BJ (cell line): ENCODE data around the gene TNPO1. TPM values are rescaled to one million over a fixed set of nuclear protein-coding genes. Genes with fewer than 3 reads are reported as not detected.
"Not testable (repeated sequence)": the region's sequence is repeated elsewhere in the genome, so short reads cannot be mapped to it uniquely, and the experiment has no call there.

Experiments used
- CTCF ChIA-PET: fragments of 350-600 bp; formaldehyde crosslinking; extraction: SDS; loops from one replicate; lab custom pipeline; 2021; ENCODE audit warnings: antibody characterized with exemption, inconsistent platforms; lab: Yijun Ruan, JAX
- POLR2A ChIA-PET: fragments of 300-600 bp; sonication (Branson Sonifier 250); formaldehyde crosslinking; extraction: SDS; loops from one replicate; lab custom pipeline; 2021; ENCODE audit warnings: antibody characterized with exemption; lab: Charles Lee
- DNase-seq: peaks from one replicate; pipeline ENCODE4 v3.0.0-alpha.2; 2011; ENCODE audit warnings: low read depth
- H3K27me3 ChIP-seq: 2 replicates; pipeline ENCODE4 v1.6.0; 2011; ENCODE audit warnings: low read length; ENCODE audit not compliant: control insufficient read depth, insufficient read depth
- H3K36me3 ChIP-seq: 2 replicates; pipeline ENCODE4 v1.5.1; 2011; ENCODE audit warnings: low read length; ENCODE audit not compliant: control insufficient read depth, insufficient read depth
- H3K4me3 ChIP-seq: 2 replicates; pipeline ENCODE4 v1.5.1; 2011; ENCODE audit warnings: low read depth, mild to moderate bottlenecking, control low read depth, low read length
- CTCF ChIP-seq: IDR thresholded peaks from 2 replicates; pipeline ENCODE4 v1.5.1; 2011; ENCODE audit warnings: low read depth, mild to moderate bottlenecking, control low read depth, inconsistent platforms, low read length, moderate library complexity; ENCODE audit not compliant: insufficient read depth
- polyA plus RNA-seq: library from polyadenylated mRNA; depleted of rRNA; stranded (reverse); fragments of >200 nt; gene quantifications from 2 replicates; pipeline ENCODE4 v1.2.3, GENCODE V29; 2011

TNPO1 gene
- polyA plus RNA-seq, 1 experiment = 49.6 TPM

GRCh38 chr5:72788866-72789505 lies 27.5 kb upstream of the TNPO1 start:
- peak; percentile 28 for DNase-seq
- ChIA-PET POLR2A (no interaction called here), CTCF (interaction anchor here (0.6 to 0.7 kb wide), 2 partner anchors 21 to 159 kb away, joined by 3 to 4 read pairs; no protein-coding TSS in a partner anchor)
- TF ChIP-seq CTCF = no peak
- no peak overlapping the region for H3K4me3 ChIP-seq
- H3K27me3 ChIP-seq = no peaks in the 10 kb centered on the region
- no peaks in the 10 kb centered on the region for H3K36me3 ChIP-seq

GRCh38 chr5:72790186-72790585 lies 26.3 kb upstream of the TNPO1 start:
- Histone ChIP-seq H3K4me3 (no peak overlapping the region), H3K36me3 (no peaks in the 10 kb centered on the region), H3K27me3 (no peaks in the 10 kb centered on the region)
- TF ChIP-seq CTCF = no peak
- ChIA-PET CTCF (interaction anchor here (1.5 kb wide), 1 partner anchor 27 kb away, joined by 3 read pairs; no protein-coding TSS in a partner anchor), POLR2A (no interaction called here)
- DNase-seq = peak; percentile 35

- POLR2A ChIA-PET, H3K4me3 ChIP-seq, H3K27me3 ChIP-seq, CTCF ChIA-PET, H3K36me3 ChIP-seq, DNase-seq: not testable (repeated sequence)
Measured at GRCh38 chr5:72792662-72793061, 23.8 kb upstream of the TNPO1 start.

GRCh38 chr5:72796001-72796400 lies 20.5 kb upstream of the TNPO1 start:
- CTCF ChIA-PET = no interaction called here
- no peak for TF ChIP-seq CTCF
- Histone ChIP-seq H3K36me3 (no peaks in the 10 kb centered on the region), H3K27me3 (no peaks in the 10 kb centered on the region; the same call in 1 of the 2 replicates), H3K4me3 (no peak overlapping the region)
- POLR2A ChIA-PET = no interaction called here
- no peak for DNase-seq

- ChIA-PET CTCF (no interaction called here), POLR2A (no interaction called here)
Measured at GRCh38 chr5:72799721-72800120, 16.7 kb upstream of the TNPO1 start.

GRCh38 chr5:72808637-72809036 lies 7.8 kb upstream of the TNPO1 start:
- POLR2A ChIA-PET = interaction anchor here (0.5 kb wide), 1 partner anchor 10 kb away, joined by 11 read pairs; no protein-coding TSS in a partner anchor
- CTCF ChIA-PET = interaction anchor here (0.7 kb wide), 1 partner anchor 21 kb away, joined by 3 read pairs; no protein-coding TSS in a partner anchor
- DNase-seq, H3K4me3 ChIP-seq, H3K36me3 ChIP-seq, H3K27me3 ChIP-seq: not testable (repeated sequence)

More at GRCh38 chr5:72799721-72800120, 16.7 kb upstream of the TNPO1 start:
- H3K36me3 ChIP-seq = no peaks in the 10 kb centered on the region
- H3K27me3 ChIP-seq = no peaks in the 10 kb centered on the region; the same call in 1 of the 2 replicates
- no peak overlapping the region for H3K4me3 ChIP-seq
- TF ChIP-seq CTCF = no peak
- DNase-seq = no peak
